HL-60 (cell line): ENCODE data around the gene EPHB2.

Source experiments
- DNase-seq, 2 experiments: peaks; one replicate each; pipeline ENCODE4 v3.0.0-alpha.2; 2010 to 2020; ENCODE audit warnings: low read depth in 1 of 2, low spot score in 1 of 2
- H3K27ac ChIP-seq: fragments of 250-450 bp; sonication (Bioruptor Pico); replicated peaks from 2 replicates; pipeline ENCODE4 v1.5.1; 2020; ENCODE audit warnings: mild to moderate bottlenecking, moderate library complexity
- H3K27me3 ChIP-seq: fragments of 250-450 bp; sonication (Bioruptor Pico); 2 replicates; pipeline ENCODE4 v1.5.1; 2021; ENCODE audit warnings: mild to moderate bottlenecking, moderate library complexity; ENCODE audit not compliant: insufficient read depth, poor library complexity, severe bottlenecking
- H3K4me3 ChIP-seq: replicated peaks from 2 replicates; pipeline ENCODE4 v1.5.1; 2011; ENCODE audit warnings: mild to moderate bottlenecking, control low read depth, low read length; ENCODE audit not compliant: insufficient read depth
- CTCF ChIP-seq: IDR thresholded peaks from one replicate; pipeline ENCODE4 v1.5.1; 2011; ENCODE audit warnings: low read length, control low read depth, inconsistent platforms; ENCODE audit not compliant: insufficient read depth
- GABPA ChIP-seq: IDR thresholded peaks from 2 replicates; pipeline ENCODE4 v1.6.1; 2012; ENCODE audit warnings: low read depth
- POLR2AphosphoS5 ChIP-seq: IDR thresholded peaks from 2 replicates; pipeline ENCODE4 v1.6.1; 2012; ENCODE audit warnings: low read depth
- SPI1 ChIP-seq: IDR thresholded peaks from 2 replicates; pipeline ENCODE4 v1.6.1; 2012; ENCODE audit warnings: low read depth, mild to moderate bottlenecking, borderline replicate concordance
- TF ChIP-seq, protein P1 (sequence below): IDR thresholded peaks from 2 replicates; pipeline ENCODE4 v1.6.1; 2012; ENCODE audit warnings: low read depth; ENCODE audit not compliant: insufficient replicate concordance

EPHB2 gene

DNA sequence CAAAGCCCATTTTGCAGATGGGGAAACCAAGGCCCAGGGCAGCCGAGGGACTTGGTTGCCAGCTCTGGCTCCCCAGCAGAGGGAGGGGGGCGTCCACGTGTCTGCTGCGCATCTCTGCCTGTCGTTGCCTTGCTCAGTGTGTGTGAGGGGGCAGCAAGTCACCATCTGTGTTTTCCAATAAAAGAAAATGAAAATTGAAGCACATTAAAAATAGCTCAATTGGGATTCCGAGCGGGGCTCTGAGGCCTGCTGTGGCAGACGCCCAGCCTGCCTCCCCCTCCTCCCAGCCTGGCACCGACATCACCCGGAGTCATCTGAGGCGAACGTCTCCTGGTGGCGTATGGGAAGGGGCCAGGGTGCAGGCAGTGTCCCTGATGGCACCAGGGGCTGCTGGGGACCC is 51.2 kb downstream of the EPHB2 start:
- no peak for TF ChIP-seq CTCF
- TF ChIP-seq, protein P1, sequence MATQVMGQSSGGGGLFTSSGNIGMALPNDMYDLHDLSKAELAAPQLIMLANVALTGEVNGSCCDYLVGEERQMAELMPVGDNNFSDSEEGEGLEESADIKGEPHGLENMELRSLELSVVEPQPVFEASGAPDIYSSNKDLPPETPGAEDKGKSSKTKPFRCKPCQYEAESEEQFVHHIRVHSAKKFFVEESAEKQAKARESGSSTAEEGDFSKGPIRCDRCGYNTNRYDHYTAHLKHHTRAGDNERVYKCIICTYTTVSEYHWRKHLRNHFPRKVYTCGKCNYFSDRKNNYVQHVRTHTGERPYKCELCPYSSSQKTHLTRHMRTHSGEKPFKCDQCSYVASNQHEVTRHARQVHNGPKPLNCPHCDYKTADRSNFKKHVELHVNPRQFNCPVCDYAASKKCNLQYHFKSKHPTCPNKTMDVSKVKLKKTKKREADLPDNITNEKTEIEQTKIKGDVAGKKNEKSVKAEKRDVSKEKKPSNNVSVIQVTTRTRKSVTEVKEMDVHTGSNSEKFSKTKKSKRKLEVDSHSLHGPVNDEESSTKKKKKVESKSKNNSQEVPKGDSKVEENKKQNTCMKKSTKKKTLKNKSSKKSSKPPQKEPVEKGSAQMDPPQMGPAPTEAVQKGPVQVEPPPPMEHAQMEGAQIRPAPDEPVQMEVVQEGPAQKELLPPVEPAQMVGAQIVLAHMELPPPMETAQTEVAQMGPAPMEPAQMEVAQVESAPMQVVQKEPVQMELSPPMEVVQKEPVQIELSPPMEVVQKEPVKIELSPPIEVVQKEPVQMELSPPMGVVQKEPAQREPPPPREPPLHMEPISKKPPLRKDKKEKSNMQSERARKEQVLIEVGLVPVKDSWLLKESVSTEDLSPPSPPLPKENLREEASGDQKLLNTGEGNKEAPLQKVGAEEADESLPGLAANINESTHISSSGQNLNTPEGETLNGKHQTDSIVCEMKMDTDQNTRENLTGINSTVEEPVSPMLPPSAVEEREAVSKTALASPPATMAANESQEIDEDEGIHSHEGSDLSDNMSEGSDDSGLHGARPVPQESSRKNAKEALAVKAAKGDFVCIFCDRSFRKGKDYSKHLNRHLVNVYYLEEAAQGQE = no peak
- TF ChIP-seq SPI1 = no peak
- no peak for TF ChIP-seq GABPA
- TF ChIP-seq POLR2AphosphoS5 = no peak
- DNase-seq = no peak
- no peaks in the 10 kb centered on the region for H3K27me3 ChIP-seq
- H3K4me3 ChIP-seq = no peak overlapping the region
- no peak overlapping the region for H3K27ac ChIP-seq

DNA sequence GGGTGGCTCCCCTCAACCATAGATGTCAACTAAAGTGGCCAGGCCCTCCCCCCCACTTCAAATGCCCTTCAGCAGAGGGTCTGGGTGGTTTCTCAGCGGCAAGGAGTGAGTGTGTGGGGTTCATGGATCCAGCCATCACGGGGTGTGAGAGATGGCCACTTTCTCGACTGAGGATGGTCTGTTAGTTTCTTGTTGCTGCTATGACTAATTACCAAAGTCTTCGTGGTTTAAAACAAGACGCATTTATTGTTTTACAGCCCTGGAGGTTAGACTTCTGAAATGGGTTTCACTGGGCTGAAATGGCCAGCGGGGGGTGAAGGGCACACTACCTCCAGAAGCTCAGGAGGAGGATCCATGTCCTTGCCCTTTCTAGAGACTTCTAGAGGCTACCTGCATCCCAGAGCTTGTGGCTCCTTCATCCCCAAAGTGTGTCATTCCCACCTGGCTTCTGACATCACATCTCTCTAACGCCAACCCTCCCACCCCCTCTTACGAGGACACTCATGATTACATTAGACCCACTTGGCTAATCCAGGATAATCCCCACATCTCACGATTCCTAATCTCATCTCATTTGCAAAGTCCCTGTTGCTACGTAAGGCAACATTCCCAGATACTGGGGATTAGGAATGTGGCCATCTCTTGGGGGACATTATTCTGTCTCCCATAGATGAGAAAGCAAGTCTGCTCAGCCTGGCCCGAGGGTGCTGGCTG is 53.0 kb downstream of the EPHB2 start:
- Histone ChIP-seq H3K27ac (no peak overlapping the region), H3K27me3 (no peaks in the 10 kb centered on the region), H3K4me3 (no peak overlapping the region)
- TF ChIP-seq POLR2AphosphoS5 (no peak), CTCF (no peak), GABPA (no peak), SPI1 (no peak)
- TF ChIP-seq, protein P1 = no peak
- no peak for DNase-seq

DNA sequence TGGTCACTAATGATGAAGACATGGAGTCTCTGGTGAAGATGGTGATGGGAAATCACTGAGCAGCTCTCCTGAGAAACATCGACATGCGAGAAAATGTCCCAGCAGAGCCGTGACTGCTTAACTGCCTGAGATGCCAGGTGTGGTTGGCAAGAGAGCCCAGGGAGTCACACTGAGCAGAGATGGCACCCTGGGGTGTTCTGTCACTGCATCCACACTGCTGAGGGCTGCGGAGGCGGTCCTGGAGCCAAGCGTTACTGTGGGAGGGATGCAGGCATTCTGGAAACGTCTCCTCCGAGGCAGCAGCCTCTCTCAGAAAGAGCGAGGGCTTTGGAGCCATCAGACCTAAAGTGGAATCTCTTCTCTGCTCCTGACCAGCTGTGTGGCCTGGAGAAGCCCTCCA is 57.2 kb downstream of the EPHB2 start:
- TF ChIP-seq CTCF = no peak
- TF ChIP-seq GABPA = no peak
- H3K27ac ChIP-seq = no peak overlapping the region
- no peak for DNase-seq
- H3K27me3 ChIP-seq = no peaks in the 10 kb centered on the region
- no peak overlapping the region for H3K4me3 ChIP-seq

- Histone ChIP-seq H3K27me3 (no peaks in the 10 kb centered on the region), H3K27ac (no peak overlapping the region), H3K4me3 (no peak overlapping the region)
- no peak for DNase-seq
- TF ChIP-seq, protein P1 = no peak
Observed at GRCh38 chr1:22769932-22770331, 59.3 kb downstream of the EPHB2 start.
